Hippocampal formation (tissue), 2 donors: ENCODE data around the gene DNAJC25.
"Not testable (repeated sequence)": the region's sequence is repeated elsewhere in the genome, so short reads cannot be mapped to it uniquely, and the experiment has no call there.

Source experiments
- DNase-seq, 2 donors: peaks; one replicate each; lab custom pipeline; 2025; lab: John Stamatoyannopoulos, UW

DNAJC25 gene

GRCh38 chr9:111663301-111663823 is 32.2 kb downstream of the DNAJC25 start:
- DNase-seq, result no peak

DNA sequence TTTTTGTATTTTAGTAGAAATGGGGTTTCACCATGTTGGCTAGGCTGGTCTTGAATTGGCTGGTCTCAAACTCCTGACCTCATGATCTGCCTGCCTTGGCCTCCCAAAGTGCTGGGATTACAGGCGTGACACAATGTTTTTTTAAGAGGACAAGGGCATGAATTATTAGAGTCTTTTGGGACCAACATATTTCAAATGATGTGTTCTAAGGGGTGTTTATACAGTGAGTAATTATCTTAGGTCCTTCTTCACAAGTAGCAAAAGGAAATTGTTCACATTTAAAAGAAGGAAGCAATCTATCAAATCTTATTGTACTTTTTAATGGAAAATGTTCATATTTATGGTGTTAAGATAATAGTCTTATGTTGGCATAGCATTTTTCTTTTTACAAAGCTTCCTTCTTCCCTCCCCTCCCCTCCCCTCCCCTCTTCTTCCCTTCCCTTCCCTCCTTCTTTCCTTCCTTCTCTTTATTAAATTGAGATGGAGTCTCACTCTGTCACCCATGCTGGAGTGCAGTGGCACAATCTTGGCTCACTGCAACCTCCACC is 37.0 kb downstream of the DNAJC25 start:
- DNase-seq, result no peak

GRCh38 chr9:111668601-111669000 is 37.5 kb downstream of the DNAJC25 start:
- DNase-seq, result not testable (repeated sequence)

DNA sequence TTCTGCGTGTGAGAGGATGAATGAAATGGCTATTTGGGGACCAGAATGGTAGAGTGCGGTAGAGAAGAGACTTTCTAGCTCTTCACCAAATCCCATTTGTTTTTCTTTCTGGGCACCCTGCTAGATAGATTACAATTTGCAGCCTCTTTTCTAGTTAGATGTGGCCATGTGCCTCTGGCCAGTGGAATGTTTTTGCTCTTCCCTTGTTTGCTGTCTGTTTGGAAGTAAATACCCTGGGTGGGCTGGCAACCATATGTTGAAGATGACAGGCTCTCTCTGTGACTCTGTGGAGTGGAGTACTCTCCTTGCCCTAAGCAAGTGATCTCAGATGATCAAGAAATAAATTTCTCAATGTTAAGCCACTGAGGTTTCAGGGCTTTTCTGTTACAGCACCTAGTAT is 43.2 kb downstream of the DNAJC25 start:
- no peak for DNase-seq

DNA sequence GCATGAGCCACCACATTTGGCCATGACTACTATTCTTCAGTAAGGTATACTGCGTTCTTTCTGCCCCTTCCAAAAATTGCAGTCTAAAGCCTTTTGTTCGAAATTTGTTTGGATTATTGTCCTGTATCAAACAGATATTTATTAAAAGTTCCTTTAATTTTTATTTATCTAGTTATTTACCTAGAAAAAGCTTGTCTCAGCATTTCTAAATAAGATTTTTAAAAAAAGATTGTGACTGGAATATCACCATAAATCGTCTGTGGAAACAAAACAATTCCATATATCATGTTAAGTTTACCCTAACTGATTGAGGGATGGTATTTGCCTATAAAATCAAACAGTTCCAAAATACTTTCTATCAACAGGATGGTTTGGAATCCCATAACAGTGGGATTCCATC is 45.0 kb downstream of the DNAJC25 start:
- DNase-seq, result no peak

- DNase-seq, result no peak
Observed at GRCh38 chr9:111678293-111678692, 47.2 kb downstream of the DNAJC25 start.

- DNase-seq, result no peak
Observed at GRCh38 chr9:111679199-111679598, 48.1 kb downstream of the DNAJC25 start.

GRCh38 chr9:111683392-111683791 is 52.3 kb downstream of the DNAJC25 start:
- DNase-seq, result no peak

DNA sequence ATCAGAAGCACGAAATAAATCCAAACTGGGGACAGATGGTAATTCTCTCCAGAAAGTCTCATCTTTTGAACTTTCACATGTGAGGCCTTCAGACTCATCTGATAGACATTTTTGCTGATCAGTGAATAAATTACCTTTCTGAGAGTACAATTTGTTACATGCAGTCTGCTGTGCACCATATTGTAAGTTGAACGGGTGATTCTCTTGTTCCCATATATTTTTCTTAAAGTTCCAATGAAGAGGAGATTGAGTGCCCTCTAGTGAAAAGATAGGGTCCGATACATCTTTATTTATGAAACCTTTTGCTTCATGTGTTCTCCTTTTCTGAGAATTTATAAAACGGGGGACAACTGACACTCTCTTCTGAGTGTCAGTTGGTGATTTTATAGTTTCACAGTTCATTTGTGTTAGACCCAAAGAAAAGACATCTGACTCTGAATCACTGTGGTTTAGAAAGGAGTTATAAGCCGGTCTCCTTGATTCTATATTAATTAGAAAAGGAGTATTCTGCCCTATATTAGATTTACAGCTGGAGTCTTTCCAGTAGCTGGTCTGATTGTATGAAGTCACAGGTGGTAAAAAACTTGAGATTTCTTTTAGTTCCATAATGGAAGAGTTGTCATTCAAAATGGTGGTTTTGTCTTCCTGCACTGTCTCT is 60.7 kb downstream of the DNAJC25 start:
- DNase-seq, result peak in 1 of 2 donors; percentile 47

DNA sequence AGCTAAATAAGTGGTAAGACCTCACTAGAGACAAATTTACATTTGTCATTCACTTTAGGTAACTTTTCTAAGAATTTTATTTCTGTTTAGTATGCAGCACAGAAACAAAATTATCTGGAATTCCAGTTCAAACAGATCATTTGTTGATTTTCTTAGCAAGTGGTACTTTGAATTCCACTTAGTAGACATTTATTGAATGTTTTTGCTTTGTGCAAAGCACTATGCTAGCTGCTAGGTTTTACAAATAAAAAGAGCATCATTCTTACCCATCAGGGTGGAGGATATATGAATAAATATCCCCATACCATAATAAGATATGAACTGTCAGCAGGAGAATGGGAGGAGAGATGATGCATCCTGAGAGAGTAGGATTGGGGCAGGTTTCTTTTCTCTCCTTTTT is 65.7 kb downstream of the DNAJC25 start:
- DNase-seq, result no peak

- DNase-seq, result no peak
Observed at GRCh38 chr9:111700776-111701175, 69.6 kb downstream of the DNAJC25 start.
